Measurements from ENCODE around the gene PAF1. TPM values are rescaled to one million over a fixed set of nuclear protein-coding genes. Genes with fewer than 3 reads are reported as not detected.

PAF1 gene
- total and polyA plus RNA-seq, 2 of the 13 experiments (the other 11 are each of a cell fraction or from before 2014, with no cell fraction given): 30.2 to 31.1 TPM

DNA sequence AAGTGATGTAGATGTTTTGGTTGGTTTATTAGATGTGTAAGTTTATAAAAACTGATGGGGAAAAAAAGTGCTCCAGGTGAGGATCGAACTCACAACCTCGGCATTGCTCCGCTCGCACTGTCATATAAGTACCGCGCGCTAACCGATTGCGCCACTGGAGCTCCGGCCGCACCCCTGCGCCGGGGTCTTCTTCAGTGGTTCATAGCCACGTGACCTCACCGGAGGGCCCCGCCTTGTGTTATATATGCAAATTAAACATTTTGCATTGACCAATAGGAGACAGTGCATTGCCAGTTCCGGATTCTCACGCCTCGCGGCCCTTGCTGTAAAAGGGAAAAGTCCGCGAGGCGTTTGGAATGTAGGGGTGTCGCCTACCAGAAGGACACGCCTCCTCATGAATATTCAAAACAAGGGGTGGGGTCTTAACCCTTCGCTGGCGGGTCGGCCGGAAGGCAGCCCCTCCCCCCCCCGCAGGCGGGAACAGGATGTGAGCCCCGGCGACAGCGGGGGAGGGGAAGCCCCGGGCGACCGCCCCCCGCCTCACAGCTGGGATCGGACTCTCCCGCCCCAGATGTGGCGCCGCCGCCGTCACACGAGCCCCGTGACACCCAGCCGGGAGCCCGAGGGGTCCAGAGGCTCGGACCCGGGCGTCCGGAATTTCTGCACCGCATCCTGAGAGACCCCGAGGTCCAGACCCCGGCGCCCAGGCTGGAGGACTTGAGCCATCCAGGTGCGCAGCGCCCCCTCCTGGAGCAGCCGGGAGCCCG lies 21.4 kb upstream of the PAF1 start, which contains the start of gene PLEKHG2 (continued):
- TF ChIP-seq RCOR2 (CRISPR knock-in tag; IDR thresholded peaks at IDR 0.05) (peak; percentile 83; the same call in 1 of the 2 replicates), TBL1XR1 (IDR thresholded peaks at IDR 0.05; ENCODE audit: borderline replicate concordance, low read length, partially characterized antibody) (peak; percentile 26), ZNF839 (CRISPR knock-in tag; IDR thresholded peaks at IDR 0.05; ENCODE audit: borderline replicate concordance) (no peak), THYN1 (CRISPR knock-in tag; IDR thresholded peaks at IDR 0.05; ENCODE audit: borderline replicate concordance, low read depth) (no peak), MEIS1 (CRISPR knock-in tag; IDR thresholded peaks at IDR 0.05; ENCODE audit: borderline replicate concordance) (peak; percentile 2; the same call in 1 of the 2 replicates), YEATS2 (CRISPR knock-in tag; IDR thresholded peaks at IDR 0.05; ENCODE audit: borderline replicate concordance) (peak; percentile 65; the same call in 1 of the 2 replicates), ZNF326 (CRISPR knock-in tag; IDR thresholded peaks at IDR 0.05; ENCODE audit: borderline replicate concordance) (no peak), ZC3H4 (CRISPR knock-in tag; IDR thresholded peaks at IDR 0.05; ENCODE audit: borderline replicate concordance) (no peak), EZH2 (conservative IDR thresholded peaks at IDR 0.05; ENCODE audit: low read depth, low read length) (no peak), ZNF510 (CRISPR knock-in tag; IDR thresholded peaks at IDR 0.05; ENCODE audit: low read depth) (no peak; the same call in 1 of the 2 replicates), ZNF224 (CRISPR knock-in tag; IDR thresholded peaks at IDR 0.05) (no peak), SOX13 (IDR thresholded peaks at IDR 0.05) (no peak), SOX13 (CRISPR knock-in tag; conservative IDR thresholded peaks at IDR 0.05 in 1 of 2, IDR thresholded peaks at IDR 0.05 in 1 of 2) (peak in 1 of 2 experiments; percentile 3; a peak in 1 of 4 replicates), ZNF350 (CRISPR knock-in tag; IDR thresholded peaks at IDR 0.05; ENCODE audit: borderline replicate concordance, low read depth) (peak; percentile 72), HNRNPL (IDR thresholded peaks at IDR 0.05; ENCODE audit: low read depth, low read length) (peak; percentile 36; the same call in 1 of the 2 replicates)
- TF ChIP-seq, protein P1, sequence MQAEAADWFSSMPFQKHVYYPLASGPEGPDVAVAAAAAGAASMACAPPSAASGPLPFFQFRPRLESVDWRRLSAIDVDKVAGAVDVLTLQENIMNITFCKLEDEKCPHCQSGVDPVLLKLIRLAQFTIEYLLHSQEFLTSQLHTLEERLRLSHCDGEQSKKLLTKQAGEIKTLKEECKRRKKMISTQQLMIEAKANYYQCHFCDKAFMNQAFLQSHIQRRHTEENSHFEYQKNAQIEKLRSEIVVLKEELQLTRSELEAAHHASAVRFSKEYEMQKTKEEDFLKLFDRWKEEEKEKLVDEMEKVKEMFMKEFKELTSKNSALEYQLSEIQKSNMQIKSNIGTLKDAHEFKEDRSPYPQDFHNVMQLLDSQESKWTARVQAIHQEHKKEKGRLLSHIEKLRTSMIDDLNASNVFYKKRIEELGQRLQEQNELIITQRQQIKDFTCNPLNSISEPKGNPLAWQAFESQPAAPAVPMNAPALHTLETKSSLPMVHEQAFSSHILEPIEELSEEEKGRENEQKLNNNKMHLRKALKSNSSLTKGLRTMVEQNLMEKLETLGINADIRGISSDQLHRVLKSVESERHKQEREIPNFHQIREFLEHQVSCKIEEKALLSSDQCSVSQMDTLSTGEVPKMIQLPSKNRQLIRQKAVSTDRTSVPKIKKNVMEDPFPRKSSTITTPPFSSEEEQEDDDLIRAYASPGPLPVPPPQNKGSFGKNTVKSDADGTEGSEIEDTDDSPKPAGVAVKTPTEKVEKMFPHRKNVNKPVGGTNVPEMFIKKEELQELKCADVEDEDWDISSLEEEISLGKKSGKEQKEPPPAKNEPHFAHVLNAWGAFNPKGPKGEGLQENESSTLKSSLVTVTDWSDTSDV (CRISPR knock-in tag; IDR thresholded peaks at IDR 0.05): no peak
- TF ChIP-seq, protein P2, sequence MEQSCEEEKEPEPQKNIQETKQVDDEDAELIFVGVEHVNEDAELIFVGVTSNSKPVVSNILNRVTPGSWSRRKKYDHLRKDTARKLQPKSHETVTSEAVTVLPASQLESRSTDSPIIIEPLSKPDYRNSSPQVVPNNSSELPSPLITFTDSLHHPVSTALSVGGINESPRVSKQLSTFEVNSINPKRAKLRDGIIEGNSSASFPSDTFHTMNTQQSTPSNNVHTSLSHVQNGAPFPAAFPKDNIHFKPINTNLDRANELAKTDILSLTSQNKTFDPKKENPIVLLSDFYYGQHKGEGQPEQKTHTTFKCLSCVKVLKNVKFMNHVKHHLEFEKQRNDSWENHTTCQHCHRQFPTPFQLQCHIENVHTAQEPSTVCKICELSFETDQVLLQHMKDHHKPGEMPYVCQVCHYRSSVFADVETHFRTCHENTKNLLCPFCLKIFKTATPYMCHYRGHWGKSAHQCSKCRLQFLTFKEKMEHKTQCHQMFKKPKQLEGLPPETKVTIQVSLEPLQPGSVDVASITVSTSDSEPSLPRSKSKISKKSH (CRISPR knock-in tag; IDR thresholded peaks at IDR 0.05; ENCODE audit: borderline replicate concordance): no peak
- TF ChIP-seq, protein P3, sequence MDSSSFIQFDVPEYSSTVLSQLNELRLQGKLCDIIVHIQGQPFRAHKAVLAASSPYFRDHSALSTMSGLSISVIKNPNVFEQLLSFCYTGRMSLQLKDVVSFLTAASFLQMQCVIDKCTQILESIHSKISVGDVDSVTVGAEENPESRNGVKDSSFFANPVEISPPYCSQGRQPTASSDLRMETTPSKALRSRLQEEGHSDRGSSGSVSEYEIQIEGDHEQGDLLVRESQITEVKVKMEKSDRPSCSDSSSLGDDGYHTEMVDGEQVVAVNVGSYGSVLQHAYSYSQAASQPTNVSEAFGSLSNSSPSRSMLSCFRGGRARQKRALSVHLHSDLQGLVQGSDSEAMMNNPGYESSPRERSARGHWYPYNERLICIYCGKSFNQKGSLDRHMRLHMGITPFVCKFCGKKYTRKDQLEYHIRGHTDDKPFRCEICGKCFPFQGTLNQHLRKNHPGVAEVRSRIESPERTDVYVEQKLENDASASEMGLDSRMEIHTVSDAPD (CRISPR knock-in tag; IDR thresholded peaks at IDR 0.05): no peak
- TF ChIP-seq, protein P4, sequence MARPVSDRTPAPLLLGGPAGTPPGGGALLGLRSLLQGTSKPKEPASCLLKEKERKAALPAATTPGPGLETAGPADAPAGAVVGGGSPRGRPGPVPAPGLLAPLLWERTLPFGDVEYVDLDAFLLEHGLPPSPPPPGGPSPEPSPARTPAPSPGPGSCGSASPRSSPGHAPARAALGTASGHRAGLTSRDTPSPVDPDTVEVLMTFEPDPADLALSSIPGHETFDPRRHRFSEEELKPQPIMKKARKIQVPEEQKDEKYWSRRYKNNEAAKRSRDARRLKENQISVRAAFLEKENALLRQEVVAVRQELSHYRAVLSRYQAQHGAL (CRISPR knock-in tag; IDR thresholded peaks at IDR 0.05; ENCODE audit: not compliant biosample characterization): no peak
- TF ChIP-seq, protein P5, sequence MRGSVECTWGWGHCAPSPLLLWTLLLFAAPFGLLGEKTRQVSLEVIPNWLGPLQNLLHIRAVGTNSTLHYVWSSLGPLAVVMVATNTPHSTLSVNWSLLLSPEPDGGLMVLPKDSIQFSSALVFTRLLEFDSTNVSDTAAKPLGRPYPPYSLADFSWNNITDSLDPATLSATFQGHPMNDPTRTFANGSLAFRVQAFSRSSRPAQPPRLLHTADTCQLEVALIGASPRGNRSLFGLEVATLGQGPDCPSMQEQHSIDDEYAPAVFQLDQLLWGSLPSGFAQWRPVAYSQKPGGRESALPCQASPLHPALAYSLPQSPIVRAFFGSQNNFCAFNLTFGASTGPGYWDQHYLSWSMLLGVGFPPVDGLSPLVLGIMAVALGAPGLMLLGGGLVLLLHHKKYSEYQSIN (CRISPR knock-in tag; IDR thresholded peaks at IDR 0.05; ENCODE audit: borderline replicate concordance): no peak

All from HepG2 (cell line).